ENCODE measurements around the gene CES4A.
"Not testable (repeated sequence)": the region's sequence is repeated elsewhere in the genome, so short reads cannot be mapped to it uniquely, and the experiment has no call there.

The CES4A gene

GRCh38 chr16:67040906-67041305 lies 52.5 kb downstream of the CES4A start:
- Histone ChIP-seq H4K20me1 (ENCODE audit: insufficient read depth, low read length, poor library complexity, severe bottlenecking) (peaks cover 64% of the 10 kb centered on the region), H3K9me3 (ENCODE audit: insufficient read depth, low read depth, low read length) (no peaks in the 10 kb centered on the region), H3K4me2 (ENCODE audit: low read depth, low read length, poor library complexity, severe bottlenecking) (no peak overlapping the region), H3K36me3 (ENCODE audit: insufficient read depth, low read length) (peaks cover 65% of the 10 kb centered on the region), H3K4me3 (ENCODE audit: low read length, poor library complexity, severe bottlenecking) (no peak overlapping the region), H3K79me2 (ENCODE audit: insufficient read depth, low read length) (peaks cover 100% of the 10 kb centered on the region), H2AFZ (ENCODE audit: low read length) (no peak overlapping the region), H3K9me2 (replicated peaks; ENCODE audit: low read depth, low read length) (no peaks in the 10 kb centered on the region), H3K27me3 (ENCODE audit: insufficient read depth, low read length, poor library complexity, severe bottlenecking) (no peaks in the 10 kb centered on the region), H3K9ac (ENCODE audit: low read depth, low read length, poor library complexity, severe bottlenecking) (no peak overlapping the region), H3K4me1 (ENCODE audit: insufficient read depth, low read length, poor library complexity, severe bottlenecking) (peaks cover 21% of the 10 kb centered on the region), H3F3A (ENCODE audit: low read depth) (no peaks in the 10 kb centered on the region)
- TF ChIP-seq EZH2phosphoT487 (IDR thresholded peaks at IDR 0.05; ENCODE audit: borderline replicate concordance): no peak
- TF ChIP-seq, protein P1, sequence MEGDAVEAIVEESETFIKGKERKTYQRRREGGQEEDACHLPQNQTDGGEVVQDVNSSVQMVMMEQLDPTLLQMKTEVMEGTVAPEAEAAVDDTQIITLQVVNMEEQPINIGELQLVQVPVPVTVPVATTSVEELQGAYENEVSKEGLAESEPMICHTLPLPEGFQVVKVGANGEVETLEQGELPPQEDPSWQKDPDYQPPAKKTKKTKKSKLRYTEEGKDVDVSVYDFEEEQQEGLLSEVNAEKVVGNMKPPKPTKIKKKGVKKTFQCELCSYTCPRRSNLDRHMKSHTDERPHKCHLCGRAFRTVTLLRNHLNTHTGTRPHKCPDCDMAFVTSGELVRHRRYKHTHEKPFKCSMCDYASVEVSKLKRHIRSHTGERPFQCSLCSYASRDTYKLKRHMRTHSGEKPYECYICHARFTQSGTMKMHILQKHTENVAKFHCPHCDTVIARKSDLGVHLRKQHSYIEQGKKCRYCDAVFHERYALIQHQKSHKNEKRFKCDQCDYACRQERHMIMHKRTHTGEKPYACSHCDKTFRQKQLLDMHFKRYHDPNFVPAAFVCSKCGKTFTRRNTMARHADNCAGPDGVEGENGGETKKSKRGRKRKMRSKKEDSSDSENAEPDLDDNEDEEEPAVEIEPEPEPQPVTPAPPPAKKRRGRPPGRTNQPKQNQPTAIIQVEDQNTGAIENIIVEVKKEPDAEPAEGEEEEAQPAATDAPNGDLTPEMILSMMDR (conservative IDR thresholded peaks at IDR 0.05; ENCODE audit: low read length): no peak

GRCh38 chr16:67041520-67041919 lies 53.1 kb downstream of the CES4A start:
- Histone ChIP-seq H3K79me2 (ENCODE audit: insufficient read depth, low read length) (peaks cover 100% of the 10 kb centered on the region), H3K4me1 (ENCODE audit: insufficient read depth, low read length, poor library complexity, severe bottlenecking) (peaks cover 18% of the 10 kb centered on the region), H3K36me3 (ENCODE audit: insufficient read depth, low read length) (peaks cover 69% of the 10 kb centered on the region), H4K20me1 (ENCODE audit: insufficient read depth, low read length, poor library complexity, severe bottlenecking) (peaks cover 61% of the 10 kb centered on the region)
- not testable (repeated sequence) for H2AFZ ChIP-seq (ENCODE audit: low read length); H3K27me3 ChIP-seq (ENCODE audit: insufficient read depth, low read length, poor library complexity, severe bottlenecking); H3K4me3 ChIP-seq (ENCODE audit: low read length, poor library complexity, severe bottlenecking); H3F3A ChIP-seq (ENCODE audit: low read depth); H3K9me3 ChIP-seq (ENCODE audit: insufficient read depth, low read depth, low read length); H3K9me2 ChIP-seq (replicated peaks; ENCODE audit: low read depth, low read length); H3K9ac ChIP-seq (ENCODE audit: low read depth, low read length, poor library complexity, severe bottlenecking); H3K4me2 ChIP-seq (ENCODE audit: low read depth, low read length, poor library complexity, severe bottlenecking)
- TF ChIP-seq, protein P1 (conservative IDR thresholded peaks at IDR 0.05; ENCODE audit: low read length): 0 out of 2 replicates have a peak, but pooled peaks have one; percentile 10

- Histone ChIP-seq H3K9me2 (replicated peaks; ENCODE audit: low read depth, low read length) (no peaks in the 10 kb centered on the region), H3K4me1 (ENCODE audit: insufficient read depth, low read length, poor library complexity, severe bottlenecking) (peaks cover 17% of the 10 kb centered on the region), H3K27me3 (ENCODE audit: insufficient read depth, low read length, poor library complexity, severe bottlenecking) (no peaks in the 10 kb centered on the region), H3K79me2 (ENCODE audit: insufficient read depth, low read length) (peaks cover 98% of the 10 kb centered on the region), H3K4me3 (ENCODE audit: low read length, poor library complexity, severe bottlenecking) (no peak overlapping the region), H3K9ac (ENCODE audit: low read depth, low read length, poor library complexity, severe bottlenecking) (no peak overlapping the region), H3K36me3 (ENCODE audit: insufficient read depth, low read length) (peaks cover 67% of the 10 kb centered on the region), H3K4me2 (ENCODE audit: low read depth, low read length, poor library complexity, severe bottlenecking) (no peak overlapping the region), H2AFZ (ENCODE audit: low read length) (no peak overlapping the region), H3K9me3 (ENCODE audit: insufficient read depth, low read depth, low read length) (no peaks in the 10 kb centered on the region), H3F3A (ENCODE audit: low read depth) (no peaks in the 10 kb centered on the region), H4K20me1 (ENCODE audit: insufficient read depth, low read length, poor library complexity, severe bottlenecking) (peaks cover 46% of the 10 kb centered on the region)
- TF ChIP-seq, protein P1 (conservative IDR thresholded peaks at IDR 0.05; ENCODE audit: low read length): no peak
- no peak for TF ChIP-seq EZH2phosphoT487 (IDR thresholded peaks at IDR 0.05; ENCODE audit: borderline replicate concordance)
Measured at GRCh38 chr16:67043420-67043819, 55.0 kb downstream of the CES4A start.

Data from Loucy (cell line).